K562 (cell line): ENCODE measurements around the gene B2M. TPM values are rescaled to one million over a fixed set of nuclear protein-coding genes. Genes with fewer than 3 reads are reported as not detected.

Experiments used
- BCOR ChIP-seq: fragments of 450-650 bp; IDR thresholded peaks from 2 replicates; pipeline ENCODE4 v1.6.1; 2016
- FOXK2 ChIP-seq, 2 experiments: fragments of 450-650 bp; IDR thresholded peaks in 1 of 2; conservative IDR thresholded peaks in 1 of 2; 2 replicates each; pipeline ENCODE4 v1.6.1; 2016; ENCODE audit warnings: low read depth in 2 of 2, mild to moderate bottlenecking in 1 of 2
- MLX ChIP-seq, 2 experiments: fragments of 450-650 bp in 1 of 2; sonication (generic) in 1 of 2; formaldehyde crosslinking; conservative IDR thresholded peaks; 2 replicates each; pipeline versions ENCODE4 v1.4.0 to v1.8.1; 2020 to 2022; ENCODE audit warnings: mild to moderate bottlenecking in 1 of 2, missing genetic modification reagents in 1 of 2
- POLR2A ChIP-seq: fragments of 450-650 bp; conservative IDR thresholded peaks from 2 replicates; pipeline ENCODE4 v1.6.1; 2016
- RNF219 ChIP-seq: fragments of 250-450 bp; sonication (Bioruptor Pico); IDR thresholded peaks from 2 replicates; pipeline ENCODE4 v1.5.0; 2022; ENCODE audit warnings: mild to moderate bottlenecking
- ZC3H11A ChIP-seq: IDR thresholded peaks from 2 replicates; pipeline ENCODE4 v1.6.1; 2012; ENCODE audit warnings: low read depth, low read length, improper control_type of control experiment
- ZNF518B ChIP-seq: fragments of 250-450 bp; sonication (Bioruptor Pico); IDR thresholded peaks from 2 replicates; pipeline ENCODE4 v1.5.0; 2021; ENCODE audit warnings: mild to moderate bottlenecking, moderate library complexity
- polyA plus RNA-seq, 8 experiments: library from polyadenylated mRNA; depleted of rRNA in 4 of 8; stranded (reverse) in 5 of 8; unstranded in 3 of 8; fragments of >200 nt; fragmentation: Nextera tagmentation in 2 of 8; fragmentation: Illumina TruSeq in 1 of 8; extraction: Ambion mirVana in 2 of 8; extraction: Trizol in 1 of 8; gene quantifications; 2 replicates each; pipeline versions ENCODE4 v1.2.1 to v1.2.3, GENCODE V29; 2011 to 2014; ENCODE audit warnings: inconsistent platforms in 1 of 8, missing spikeins in 1 of 8
- total RNA-seq, 7 experiments: library from RNA; depleted of rRNA in 6 of 7; stranded (reverse); fragments of >200 nt in 6 of 7; fragmentation: Illumina TruSeq in 2 of 7; extraction: Trizol in 2 of 7; gene quantifications; 2 replicates each; pipeline versions ENCODE4 v1.2.1 to v1.2.3, GENCODE V29; 2011 to 2021; ENCODE audit warnings: low replicate concordance in 1 of 7
- TF ChIP-seq, protein P1 (sequence below): fragments of 450-650 bp; IDR thresholded peaks from 2 replicates; pipeline ENCODE4 v1.6.1; 2018; ENCODE audit not compliant: partially characterized antibody
- TF ChIP-seq, protein P2 (sequence below), 2 experiments: fragments of 450-650 bp; IDR thresholded peaks; 2 replicates each; pipeline ENCODE4 v1.6.1; 2018; ENCODE audit warnings: mild to moderate bottlenecking in 2 of 2, low read depth in 1 of 2; ENCODE audit not compliant: partially characterized antibody in 2 of 2
- TF ChIP-seq, protein P3 (sequence below): fragments of 450-650 bp; IDR thresholded peaks from 2 replicates; pipeline ENCODE4 v1.6.1; 2016; ENCODE audit warnings: missing biosample characterization, missing genetic modification characterization

Gene B2M
- total and polyA plus RNA-seq, 9 of the 15 experiments (the other 6 are each of a cell fraction or from before 2014, with no cell fraction given) = 460 to 3,138 (median 1,032) TPM

DNA sequence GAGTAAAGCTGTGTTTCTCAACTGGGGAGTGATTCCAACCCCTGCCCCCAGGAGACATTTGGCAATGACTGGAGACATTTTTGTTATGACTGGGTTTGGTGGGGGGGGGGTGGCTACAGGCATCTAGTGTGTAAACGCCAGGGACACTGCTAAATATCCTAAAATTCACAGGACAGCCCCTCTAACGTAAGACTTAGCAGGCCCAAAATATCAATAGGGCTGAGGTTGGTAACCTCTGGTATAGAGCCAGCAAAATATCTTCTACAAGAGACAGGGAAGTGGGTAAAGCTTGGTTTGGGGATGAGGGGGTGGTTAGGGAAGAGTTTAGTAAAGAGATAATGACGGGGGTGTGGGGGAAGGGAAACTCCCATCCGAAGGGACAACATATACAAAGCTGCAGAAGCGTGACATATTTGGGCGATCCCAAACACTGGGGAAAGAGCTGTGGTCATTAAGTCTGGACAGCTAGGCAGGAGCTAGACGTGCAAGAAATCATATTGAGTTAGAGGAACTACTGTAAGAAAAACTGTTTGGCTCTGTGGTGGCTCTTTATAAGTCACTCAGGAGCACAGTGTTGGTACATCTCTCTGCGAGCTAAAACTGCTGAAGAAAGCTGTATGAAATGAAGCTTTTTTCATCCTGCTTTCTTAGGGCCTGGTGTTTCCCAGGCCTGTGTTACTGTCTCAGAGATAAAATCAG is 24.3 kb downstream of the B2M start (continued):
- TF ChIP-seq, protein P1, sequence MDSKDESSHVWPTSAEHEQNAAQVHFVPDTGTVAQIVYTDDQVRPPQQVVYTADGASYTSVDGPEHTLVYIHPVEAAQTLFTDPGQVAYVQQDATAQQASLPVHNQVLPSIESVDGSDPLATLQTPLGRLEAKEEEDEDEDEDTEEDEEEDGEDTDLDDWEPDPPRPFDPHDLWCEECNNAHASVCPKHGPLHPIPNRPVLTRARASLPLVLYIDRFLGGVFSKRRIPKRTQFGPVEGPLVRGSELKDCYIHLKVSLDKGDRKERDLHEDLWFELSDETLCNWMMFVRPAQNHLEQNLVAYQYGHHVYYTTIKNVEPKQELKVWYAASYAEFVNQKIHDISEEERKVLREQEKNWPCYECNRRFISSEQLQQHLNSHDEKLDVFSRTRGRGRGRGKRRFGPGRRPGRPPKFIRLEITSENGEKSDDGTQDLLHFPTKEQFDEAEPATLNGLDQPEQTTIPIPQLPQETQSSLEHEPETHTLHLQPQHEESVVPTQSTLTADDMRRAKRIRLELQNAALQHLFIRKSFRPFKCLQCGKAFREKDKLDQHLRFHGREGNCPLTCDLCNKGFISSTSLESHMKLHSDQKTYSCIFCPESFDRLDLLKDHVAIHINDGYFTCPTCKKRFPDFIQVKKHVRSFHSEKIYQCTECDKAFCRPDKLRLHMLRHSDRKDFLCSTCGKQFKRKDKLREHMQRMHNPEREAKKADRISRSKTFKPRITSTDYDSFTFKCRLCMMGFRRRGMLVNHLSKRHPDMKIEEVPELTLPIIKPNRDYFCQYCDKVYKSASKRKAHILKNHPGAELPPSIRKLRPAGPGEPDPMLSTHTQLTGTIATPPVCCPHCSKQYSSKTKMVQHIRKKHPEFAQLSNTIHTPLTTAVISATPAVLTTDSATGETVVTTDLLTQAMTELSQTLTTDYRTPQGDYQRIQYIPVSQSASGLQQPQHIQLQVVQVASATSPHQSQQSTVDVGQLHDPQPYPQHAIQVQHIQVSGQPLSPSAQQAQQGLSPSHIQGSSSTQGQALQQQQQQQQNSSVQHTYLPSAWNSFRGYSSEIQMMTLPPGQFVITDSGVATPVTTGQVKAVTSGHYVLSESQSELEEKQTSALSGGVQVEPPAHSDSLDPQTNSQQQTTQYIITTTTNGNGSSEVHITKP = peak; percentile 53
- no peak for TF ChIP-seq POLR2A
- TF ChIP-seq ZNF518B (CRISPR knock-in tag) = no peak
- no peak; the same call in 1 of the 2 replicates for TF ChIP-seq BCOR
- no peak for TF ChIP-seq MLX (CRISPR knock-in tag; conservative IDR thresholded peaks at IDR 0.05)
- peak in 1 of 2 experiments; percentile 54; a peak in 2 of 4 replicates for TF ChIP-seq FOXK2 (conservative IDR thresholded peaks at IDR 0.05 in 1 of 2, IDR thresholded peaks at IDR 0.05 in 1 of 2; ENCODE audit: low read depth in 2 of 2)
- no peak for TF ChIP-seq ZC3H11A
- no peak for TF ChIP-seq RNF219 (CRISPR knock-in tag)
- TF ChIP-seq, protein P2, sequence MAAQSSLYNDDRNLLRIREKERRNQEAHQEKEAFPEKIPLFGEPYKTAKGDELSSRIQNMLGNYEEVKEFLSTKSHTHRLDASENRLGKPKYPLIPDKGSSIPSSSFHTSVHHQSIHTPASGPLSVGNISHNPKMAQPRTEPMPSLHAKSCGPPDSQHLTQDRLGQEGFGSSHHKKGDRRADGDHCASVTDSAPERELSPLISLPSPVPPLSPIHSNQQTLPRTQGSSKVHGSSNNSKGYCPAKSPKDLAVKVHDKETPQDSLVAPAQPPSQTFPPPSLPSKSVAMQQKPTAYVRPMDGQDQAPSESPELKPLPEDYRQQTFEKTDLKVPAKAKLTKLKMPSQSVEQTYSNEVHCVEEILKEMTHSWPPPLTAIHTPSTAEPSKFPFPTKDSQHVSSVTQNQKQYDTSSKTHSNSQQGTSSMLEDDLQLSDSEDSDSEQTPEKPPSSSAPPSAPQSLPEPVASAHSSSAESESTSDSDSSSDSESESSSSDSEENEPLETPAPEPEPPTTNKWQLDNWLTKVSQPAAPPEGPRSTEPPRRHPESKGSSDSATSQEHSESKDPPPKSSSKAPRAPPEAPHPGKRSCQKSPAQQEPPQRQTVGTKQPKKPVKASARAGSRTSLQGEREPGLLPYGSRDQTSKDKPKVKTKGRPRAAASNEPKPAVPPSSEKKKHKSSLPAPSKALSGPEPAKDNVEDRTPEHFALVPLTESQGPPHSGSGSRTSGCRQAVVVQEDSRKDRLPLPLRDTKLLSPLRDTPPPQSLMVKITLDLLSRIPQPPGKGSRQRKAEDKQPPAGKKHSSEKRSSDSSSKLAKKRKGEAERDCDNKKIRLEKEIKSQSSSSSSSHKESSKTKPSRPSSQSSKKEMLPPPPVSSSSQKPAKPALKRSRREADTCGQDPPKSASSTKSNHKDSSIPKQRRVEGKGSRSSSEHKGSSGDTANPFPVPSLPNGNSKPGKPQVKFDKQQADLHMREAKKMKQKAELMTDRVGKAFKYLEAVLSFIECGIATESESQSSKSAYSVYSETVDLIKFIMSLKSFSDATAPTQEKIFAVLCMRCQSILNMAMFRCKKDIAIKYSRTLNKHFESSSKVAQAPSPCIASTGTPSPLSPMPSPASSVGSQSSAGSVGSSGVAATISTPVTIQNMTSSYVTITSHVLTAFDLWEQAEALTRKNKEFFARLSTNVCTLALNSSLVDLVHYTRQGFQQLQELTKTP (IDR thresholded peaks at IDR 0.05; ENCODE audit: low read depth in 1 of 2, partially characterized antibody in 2 of 2) = peak in 1 of 2 experiments; percentile 59
- TF ChIP-seq, protein P3, sequence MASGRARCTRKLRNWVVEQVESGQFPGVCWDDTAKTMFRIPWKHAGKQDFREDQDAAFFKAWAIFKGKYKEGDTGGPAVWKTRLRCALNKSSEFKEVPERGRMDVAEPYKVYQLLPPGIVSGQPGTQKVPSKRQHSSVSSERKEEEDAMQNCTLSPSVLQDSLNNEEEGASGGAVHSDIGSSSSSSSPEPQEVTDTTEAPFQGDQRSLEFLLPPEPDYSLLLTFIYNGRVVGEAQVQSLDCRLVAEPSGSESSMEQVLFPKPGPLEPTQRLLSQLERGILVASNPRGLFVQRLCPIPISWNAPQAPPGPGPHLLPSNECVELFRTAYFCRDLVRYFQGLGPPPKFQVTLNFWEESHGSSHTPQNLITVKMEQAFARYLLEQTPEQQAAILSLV (tag) = no peak
